Epithelial cell of esophagus (primary cell): Measurements from ENCODE around the gene HBEGF.
A peak's percentile ranks its signal among the peaks of the same experiment; 100 is the strongest.

Experiments
- DNase-seq: peaks from one replicate; pipeline ENCODE4 v3.0.0; 2010; ENCODE audit warnings: low read depth
- H3K4me3 ChIP-seq: 2 replicates; pipeline ENCODE4 v1.5.1; 2011; ENCODE audit warnings: mild to moderate bottlenecking, low read length, control low read depth
- CTCF ChIP-seq: IDR thresholded peaks from 2 replicates; pipeline ENCODE4 v1.5.1; 2011; ENCODE audit warnings: low read depth, mild to moderate bottlenecking, low read length, control low read depth, inconsistent platforms; ENCODE audit not compliant: insufficient read depth; ENCODE audit errors: missing control alignments

HBEGF gene

GRCh38 chr5:140365941-140366340 is 19.5 kb upstream of the HBEGF start:
- TF ChIP-seq CTCF = no peak
- DNase-seq = no peak

GRCh38 chr5:140365282-140365681 is 18.9 kb upstream of the HBEGF start:
- H3K4me3 ChIP-seq = no peak overlapping the region
- no peak for TF ChIP-seq CTCF
- no peak for DNase-seq

More at GRCh38 chr5:140365941-140366340, 19.5 kb upstream of the HBEGF start:
- no peak overlapping the region for H3K4me3 ChIP-seq

GRCh38 chr5:140364472-140364765 is 18.0 kb upstream of the HBEGF start:
- H3K4me3 ChIP-seq = no peak overlapping the region
- DNase-seq = no peak
- TF ChIP-seq CTCF = no peak

GRCh38 chr5:140363631-140364471 is 17.4 kb upstream of the HBEGF start:
- TF ChIP-seq CTCF = no peak
- DNase-seq = no peak
- peak overlapping the region; percentile 36 for H3K4me3 ChIP-seq

GRCh38 chr5:140362875-140363630 is 16.6 kb upstream of the HBEGF start:
- DNase-seq = peak; percentile 77
- peak overlapping the region; percentile 36 for H3K4me3 ChIP-seq

GRCh38 chr5:140362311-140362710 is 15.9 kb upstream of the HBEGF start:
- no peak overlapping the region for H3K4me3 ChIP-seq
- no peak for DNase-seq
- no peak for TF ChIP-seq CTCF

More at GRCh38 chr5:140362875-140363630, 16.6 kb upstream of the HBEGF start:
- peak; percentile 94 for TF ChIP-seq CTCF
